ENCODE measurements around the gene AFF1. TPM values are rescaled to one million over a fixed set of nuclear protein-coding genes. Genes with fewer than 3 reads are reported as not detected.

AFF1 gene
- total and polyA plus RNA-seq, 4 donors, result 4.8 to 107 (median 57.3) TPM

- intact Hi-C loops (cut with DNase I), result no loop called here
- H3K27me3 ChIP-seq (ENCODE audit: control insufficient read depth in 1 of 2, insufficient read depth in 2 of 2, low read length in 1 of 2), result no peaks in the 10 kb centered on the region
- no peaks in the 10 kb centered on the region for H3K9me3 ChIP-seq (ENCODE audit: control insufficient read depth, low read length)
- WGBS, 2 donors, result 81 to 93% methylated on average over 2 of the region's 2 CpGs
- ATAC-seq (ENCODE audit: low FRiP score) (no peak), DNase-seq (no peak)
- H3K36me3 ChIP-seq (ENCODE audit: control insufficient read depth in 1 of 2, insufficient read depth in 2 of 2, low read length in 1 of 2), result peaks cover 3 to 4% of the 10 kb centered on the region in 2 donors
- H3K4me1 ChIP-seq (ENCODE audit: control insufficient read depth in 1 of 2, insufficient read depth in 2 of 2, low read length in 2 of 2), result no peaks in the 10 kb centered on the region
- H3K4me3 ChIP-seq (ENCODE audit: low read length in 2 of 2), result no peak overlapping the region
- no peak overlapping the region for H3K27ac ChIP-seq (ENCODE audit: low read depth in 1 of 2, low read length in 2 of 2)
Observed at GRCh38 chr4:87174672-87175071, 239.9 kb downstream of the AFF1 start.

DNA sequence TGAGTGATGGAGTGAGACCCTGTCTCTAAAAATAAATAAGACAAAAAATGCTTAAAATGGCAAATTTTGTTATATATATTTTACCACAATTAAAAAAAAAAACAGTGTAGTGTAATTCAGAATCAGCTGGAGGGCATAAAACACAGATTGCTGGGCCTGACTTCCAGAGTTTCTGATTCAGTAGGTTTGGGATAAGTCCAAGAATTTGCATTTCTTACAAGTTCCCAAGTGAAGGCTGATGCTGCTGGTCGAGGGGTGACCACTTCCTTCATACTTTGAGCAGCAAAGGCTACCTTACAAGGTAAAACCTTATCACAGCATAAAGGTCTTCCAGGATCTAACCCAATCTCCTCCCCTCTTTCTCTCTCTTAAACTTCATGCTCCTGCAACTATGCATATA is 244.9 kb downstream of the AFF1 start:
- DNase-seq (no peak), ATAC-seq (ENCODE audit: low FRiP score) (no peak)
- Histone ChIP-seq H3K9me3 (ENCODE audit: control insufficient read depth, low read length) (no peaks in the 10 kb centered on the region), H3K4me3 (ENCODE audit: low read length in 2 of 2) (no peak overlapping the region), H3K27me3 (ENCODE audit: control insufficient read depth in 1 of 2, insufficient read depth in 2 of 2, low read length in 1 of 2) (no peaks in the 10 kb centered on the region), H3K36me3 (ENCODE audit: control insufficient read depth in 1 of 2, insufficient read depth in 2 of 2, low read length in 1 of 2) (peaks cover 3 to 4% of the 10 kb centered on the region in 2 donors), H3K4me1 (ENCODE audit: control insufficient read depth in 1 of 2, insufficient read depth in 2 of 2, low read length in 2 of 2) (no peaks in the 10 kb centered on the region), H3K27ac (ENCODE audit: low read depth in 1 of 2, low read length in 2 of 2) (no peak overlapping the region)
- WGBS, 2 donors, result 37 to 46% methylated on average over 1 of the region's 1 CpG
- intact Hi-C loops (cut with DNase I), result no loop called here

GRCh38 chr4:87180767-87181166 is 246.0 kb downstream of the AFF1 start:
- Histone ChIP-seq H3K27me3 (ENCODE audit: control insufficient read depth in 1 of 2, insufficient read depth in 2 of 2, low read length in 1 of 2) (no peaks in the 10 kb centered on the region), H3K9me3 (ENCODE audit: control insufficient read depth, low read length) (no peaks in the 10 kb centered on the region), H3K4me3 (ENCODE audit: low read length in 2 of 2) (no peak overlapping the region), H3K4me1 (ENCODE audit: control insufficient read depth in 1 of 2, insufficient read depth in 2 of 2, low read length in 2 of 2) (no peaks in the 10 kb centered on the region), H3K36me3 (ENCODE audit: control insufficient read depth in 1 of 2, insufficient read depth in 2 of 2, low read length in 1 of 2) (peaks cover 3 to 4% of the 10 kb centered on the region in 2 donors), H3K27ac (ENCODE audit: low read depth in 1 of 2, low read length in 2 of 2) (no peak overlapping the region)
- ATAC-seq (ENCODE audit: low FRiP score), result no peak
- DNase-seq, result no peak
- WGBS, 2 donors, result 95 to 96% methylated on average over 2 of the region's 2 CpGs
- intact Hi-C loops (cut with DNase I), result no loop called here

DNA sequence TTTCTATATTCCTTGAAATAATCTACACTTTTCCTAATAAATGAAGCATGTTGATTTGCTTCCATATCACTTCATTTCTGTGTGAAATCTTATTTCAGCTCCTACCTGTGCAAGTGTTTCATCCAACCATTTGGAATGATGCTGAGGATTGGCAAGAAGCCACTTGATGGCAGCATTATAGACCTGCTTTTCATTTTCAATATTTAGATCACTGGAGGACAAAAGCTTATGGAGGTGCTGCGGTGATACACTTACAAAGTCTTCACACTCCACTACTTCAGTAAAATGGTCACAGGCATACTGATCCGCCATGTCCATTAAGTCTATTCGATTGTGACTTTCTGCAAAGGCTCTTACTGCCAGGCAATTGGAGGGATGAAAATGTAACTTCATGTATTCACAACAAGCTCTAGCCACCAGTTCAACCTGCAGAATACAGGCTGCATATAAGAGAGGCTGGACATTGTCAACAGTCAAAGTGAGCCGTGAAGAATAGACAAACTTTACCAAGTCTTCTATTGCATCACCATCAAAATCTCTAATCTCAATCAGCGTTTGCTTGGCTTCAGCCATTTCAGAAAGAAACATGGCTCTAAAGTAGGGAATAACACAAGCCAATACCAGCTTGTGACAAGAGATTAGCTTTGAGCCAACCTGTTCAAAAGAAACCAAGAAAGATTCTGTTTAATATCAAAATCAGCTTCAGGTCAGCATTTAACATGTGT is 250.5 kb downstream of the AFF1 start:
- intact Hi-C loops (cut with DNase I), result no loop called here
- Histone ChIP-seq H3K36me3 (ENCODE audit: control insufficient read depth in 1 of 2, insufficient read depth in 2 of 2, low read length in 1 of 2) (no peaks in the 10 kb centered on the region), H3K4me1 (ENCODE audit: control insufficient read depth in 1 of 2, insufficient read depth in 2 of 2, low read length in 2 of 2) (no peaks in the 10 kb centered on the region), H3K27ac (ENCODE audit: low read depth in 1 of 2, low read length in 2 of 2) (no peak overlapping the region), H3K9me3 (ENCODE audit: control insufficient read depth, low read length) (no peaks in the 10 kb centered on the region), H3K27me3 (ENCODE audit: control insufficient read depth in 1 of 2, insufficient read depth in 2 of 2, low read length in 1 of 2) (no peaks in the 10 kb centered on the region), H3K4me3 (ENCODE audit: low read length in 2 of 2) (no peak overlapping the region)
- 82 to 85% methylated on average over 5 of the region's 5 CpGs for WGBS, 2 donors
- ATAC-seq (ENCODE audit: low FRiP score) (no peak), DNase-seq (no peak)

GRCh38 chr4:87188048-87188447 is 253.2 kb downstream of the AFF1 start:
- no peaks in the 10 kb centered on the region for H3K36me3 ChIP-seq (ENCODE audit: control insufficient read depth in 1 of 2, insufficient read depth in 2 of 2, low read length in 1 of 2)
- WGBS, 2 donors, result 41 to 57% methylated on average over 2 of the region's 2 CpGs
- H3K27ac ChIP-seq (ENCODE audit: low read depth in 1 of 2, low read length in 2 of 2), result no peak overlapping the region
- DNase-seq (no peak), ATAC-seq (ENCODE audit: low FRiP score) (no peak)
- no peaks in the 10 kb centered on the region for H3K27me3 ChIP-seq (ENCODE audit: control insufficient read depth in 1 of 2, insufficient read depth in 2 of 2, low read length in 1 of 2)
- H3K4me1 ChIP-seq (ENCODE audit: control insufficient read depth in 1 of 2, insufficient read depth in 2 of 2, low read length in 2 of 2), result no peaks in the 10 kb centered on the region
- intact Hi-C loops (cut with DNase I), result no loop called here
- H3K4me3 ChIP-seq (ENCODE audit: low read length in 2 of 2), result no peak overlapping the region
- no peaks in the 10 kb centered on the region for H3K9me3 ChIP-seq (ENCODE audit: control insufficient read depth, low read length)

DNA sequence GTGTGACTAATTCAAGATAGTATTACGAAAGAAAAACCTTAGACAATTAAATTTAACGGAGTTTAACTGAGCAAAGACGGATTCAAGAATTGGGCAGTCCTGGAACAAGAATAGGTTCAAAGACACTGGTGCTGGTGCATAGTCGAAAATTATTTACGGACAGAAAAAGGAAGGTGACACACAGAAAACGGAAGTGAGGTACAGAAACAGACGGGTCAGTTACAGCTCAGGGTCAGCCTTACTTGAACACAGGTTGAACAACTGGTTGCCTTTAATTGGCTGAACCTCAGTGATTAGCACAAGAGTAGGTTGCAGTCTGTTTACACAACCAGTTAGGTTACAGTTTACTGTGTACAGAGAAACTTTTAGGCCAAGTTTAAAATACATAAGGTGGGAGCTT is 254.1 kb downstream of the AFF1 start:
- ATAC-seq (ENCODE audit: low FRiP score) (no peak), DNase-seq (no peak)
- no peaks in the 10 kb centered on the region for H3K9me3 ChIP-seq (ENCODE audit: control insufficient read depth, low read length)
- intact Hi-C loops (cut with DNase I), result no loop called here
- H3K27ac ChIP-seq (ENCODE audit: low read depth in 1 of 2, low read length in 2 of 2), result no peak overlapping the region
- no peaks in the 10 kb centered on the region for H3K4me1 ChIP-seq (ENCODE audit: control insufficient read depth in 1 of 2, insufficient read depth in 2 of 2, low read length in 2 of 2)
- H3K4me3 ChIP-seq (ENCODE audit: low read length in 2 of 2), result no peak overlapping the region
- no peaks in the 10 kb centered on the region for H3K36me3 ChIP-seq (ENCODE audit: control insufficient read depth in 1 of 2, insufficient read depth in 2 of 2, low read length in 1 of 2)
- 96% methylated on average over 7 of the region's 7 CpGs for WGBS, 2 donors
- H3K27me3 ChIP-seq (ENCODE audit: control insufficient read depth in 1 of 2, insufficient read depth in 2 of 2, low read length in 1 of 2), result no peaks in the 10 kb centered on the region

Other genes starting within 250 kb of the AFF1 start
- gene SLC10A6, start 85.6 kb upstream of the AFF1 start, total RNA-seq, result 1 to 10 TPM; 4.2 to 5.4 TPM
- gene SLC10A6, start 85.6 kb upstream of the AFF1 start, polyA plus RNA-seq, result not detected
- 1 to 10 TPM in 1 of 2 donors, not detected in 1; 1.2 TPM for gene C4orf36, start 42.6 kb upstream of the AFF1 start, total RNA-seq
- under 1 TPM in 1 of 2 donors, not detected in 1; 0.36 TPM for gene C4orf36, start 42.6 kb upstream of the AFF1 start, polyA plus RNA-seq